NCI-H526 treated with DMSO at 0.1 percent for 48 hours (cell line): Measurements from ENCODE around the gene KIAA1958.
"Not testable (repeated sequence)": the region's sequence is repeated elsewhere in the genome, so short reads cannot be mapped to it uniquely, and the experiment has no call there.

Source experiments
- DNase-seq: peaks from one replicate; lab custom pipeline; 2025; lab: John Stamatoyannopoulos, UW

KIAA1958 gene

DNA sequence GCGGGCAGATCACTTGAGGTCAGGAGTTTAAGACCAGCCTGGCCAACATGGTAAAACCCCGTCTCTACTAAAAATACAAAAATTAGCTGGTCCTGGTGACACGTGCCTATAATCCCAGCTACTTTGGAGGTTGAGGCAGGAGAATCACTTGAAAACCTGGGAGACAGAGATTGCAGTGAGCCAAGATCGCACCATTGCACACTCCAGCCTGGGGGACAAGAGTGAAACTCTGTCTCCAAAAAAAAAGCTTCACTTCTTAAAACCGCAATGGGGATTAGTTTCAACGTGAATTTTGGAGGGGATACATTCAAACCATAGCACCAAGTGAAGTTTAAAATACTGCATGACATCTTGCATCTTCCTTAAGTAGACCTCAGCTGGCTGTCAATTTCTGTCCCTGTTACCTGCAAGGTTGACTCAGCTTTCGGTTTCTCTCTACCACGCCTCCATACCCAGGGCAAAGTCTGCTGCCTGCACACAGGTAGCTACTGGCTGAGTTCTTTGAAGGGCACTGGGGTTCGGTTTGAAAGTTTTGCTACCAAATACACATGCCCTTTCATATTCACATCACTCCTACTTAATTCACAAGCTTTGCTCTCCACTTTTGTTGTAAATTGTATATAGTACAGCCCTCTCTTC lies 69.3 kb downstream of the KIAA1958 start:
- no peak for DNase-seq

DNA sequence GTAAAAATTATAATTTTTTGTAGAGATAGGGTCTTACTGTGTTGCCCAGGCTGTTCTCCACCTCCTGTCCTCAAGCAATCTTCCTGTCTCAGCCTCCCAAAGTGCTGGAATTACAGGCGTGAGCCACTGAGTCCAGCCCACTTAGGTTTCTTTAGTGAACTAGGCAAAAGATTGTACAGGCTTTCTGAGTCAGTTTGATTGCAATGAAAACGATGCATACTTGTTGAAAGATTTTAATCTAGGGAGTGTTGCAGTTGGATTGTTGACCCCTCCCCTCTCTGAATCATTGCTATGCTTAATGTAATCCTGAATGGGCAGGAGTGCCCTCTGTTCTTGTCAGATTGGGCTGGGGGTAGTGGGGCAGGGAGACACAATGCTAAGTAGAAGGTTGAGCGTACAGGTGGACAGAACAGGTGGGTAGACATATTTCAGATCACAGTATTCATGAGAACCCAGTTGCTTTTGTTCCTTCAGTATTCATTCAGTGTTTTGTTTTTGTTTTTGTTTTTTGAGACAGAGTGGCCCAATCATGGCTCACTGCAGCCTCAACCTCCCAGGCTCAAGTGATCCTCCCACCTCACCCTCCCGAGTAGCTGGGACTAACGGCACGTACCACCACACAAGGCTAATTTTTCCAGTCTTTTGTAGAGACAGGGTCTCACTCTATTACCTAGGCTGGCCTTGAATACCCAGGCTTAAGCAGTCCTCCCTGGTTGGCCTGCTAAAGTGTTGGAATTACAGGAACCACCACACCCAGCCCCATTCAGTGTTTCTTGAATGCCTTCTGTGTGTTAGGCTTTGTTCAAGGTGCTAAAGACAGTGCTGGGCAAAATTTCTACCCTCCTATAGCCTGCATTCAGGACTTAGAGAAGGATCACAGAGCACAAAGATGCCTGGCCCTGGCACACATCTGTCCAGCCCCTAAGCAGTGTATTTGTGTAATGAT lies 70.1 kb downstream of the KIAA1958 start:
- DNase-seq: no peak

DNA sequence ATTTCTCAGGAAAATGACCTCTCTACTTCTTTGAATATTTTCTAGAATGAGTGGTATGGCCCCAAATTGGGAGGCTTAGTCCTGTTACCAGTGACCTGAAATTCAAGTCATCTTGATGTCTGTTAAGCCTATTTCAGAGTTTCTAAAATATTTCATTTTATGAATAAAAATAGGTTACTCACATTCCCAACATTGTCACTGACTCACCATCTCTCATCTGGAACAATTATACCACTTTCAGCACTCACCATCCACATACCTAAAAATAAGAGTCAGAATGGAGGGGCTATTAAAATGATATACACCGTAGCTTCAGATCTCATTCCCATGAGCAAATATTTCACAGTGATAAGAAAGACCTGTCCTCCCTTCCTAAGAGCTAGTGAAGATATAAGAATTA lies 71.8 kb downstream of the KIAA1958 start:
- DNase-seq: no peak

DNA sequence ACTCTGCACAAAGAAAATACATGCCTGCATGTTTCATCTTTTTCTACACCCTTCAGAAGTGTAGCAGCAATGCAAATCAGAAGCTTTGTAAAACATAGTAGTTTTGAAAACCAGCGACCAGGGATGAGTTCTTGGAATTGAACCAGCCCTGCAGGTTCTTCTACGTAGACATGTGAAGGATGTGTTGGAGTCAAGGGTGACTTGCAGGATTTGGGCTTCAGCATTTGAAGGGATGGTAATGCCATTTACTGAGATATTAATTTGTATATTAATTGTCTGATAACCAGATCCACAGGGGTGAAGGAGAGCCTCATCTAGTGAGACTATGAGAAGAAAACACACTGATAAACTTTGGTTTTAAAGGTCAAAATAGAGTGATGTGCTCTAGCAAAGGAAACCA lies 72.4 kb downstream of the KIAA1958 start:
- no peak for DNase-seq

DNA sequence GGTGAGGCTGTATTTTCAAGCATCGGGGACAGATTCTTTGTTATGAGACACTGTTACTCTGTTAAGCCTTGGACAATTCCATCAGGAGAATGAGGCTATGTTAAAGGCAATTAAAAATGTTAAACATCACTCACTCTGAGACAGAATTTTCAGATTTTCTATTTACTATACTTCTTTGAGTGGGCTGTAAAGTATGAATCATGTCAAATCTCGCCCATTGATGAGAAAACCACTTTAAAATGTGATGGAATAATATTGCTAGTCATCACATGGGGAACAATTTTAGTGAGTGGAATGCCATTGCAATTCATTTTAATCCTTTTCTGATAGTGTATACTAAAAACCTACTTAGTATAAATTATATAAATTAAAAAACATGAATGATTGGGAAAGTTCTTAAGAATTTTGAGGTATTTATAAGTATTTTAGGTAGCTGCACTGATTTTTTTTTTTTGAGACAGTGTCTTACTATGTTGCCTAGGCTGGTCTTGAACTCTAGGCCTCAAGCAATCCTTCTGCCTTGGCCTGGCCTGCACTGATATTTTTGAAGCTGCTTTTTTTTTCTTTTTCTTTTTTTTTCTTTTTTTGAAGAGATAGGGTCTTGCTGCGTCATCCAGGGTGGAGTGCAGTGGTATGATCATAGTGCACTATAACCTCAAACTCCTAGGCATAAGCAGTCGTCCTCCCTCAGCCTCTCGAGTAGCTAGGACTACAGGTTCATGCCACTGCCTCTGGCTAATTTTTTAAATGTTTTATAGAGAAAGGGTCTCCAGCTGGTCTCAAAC lies 73.2 kb downstream of the KIAA1958 start:
- no peak for DNase-seq

DNA sequence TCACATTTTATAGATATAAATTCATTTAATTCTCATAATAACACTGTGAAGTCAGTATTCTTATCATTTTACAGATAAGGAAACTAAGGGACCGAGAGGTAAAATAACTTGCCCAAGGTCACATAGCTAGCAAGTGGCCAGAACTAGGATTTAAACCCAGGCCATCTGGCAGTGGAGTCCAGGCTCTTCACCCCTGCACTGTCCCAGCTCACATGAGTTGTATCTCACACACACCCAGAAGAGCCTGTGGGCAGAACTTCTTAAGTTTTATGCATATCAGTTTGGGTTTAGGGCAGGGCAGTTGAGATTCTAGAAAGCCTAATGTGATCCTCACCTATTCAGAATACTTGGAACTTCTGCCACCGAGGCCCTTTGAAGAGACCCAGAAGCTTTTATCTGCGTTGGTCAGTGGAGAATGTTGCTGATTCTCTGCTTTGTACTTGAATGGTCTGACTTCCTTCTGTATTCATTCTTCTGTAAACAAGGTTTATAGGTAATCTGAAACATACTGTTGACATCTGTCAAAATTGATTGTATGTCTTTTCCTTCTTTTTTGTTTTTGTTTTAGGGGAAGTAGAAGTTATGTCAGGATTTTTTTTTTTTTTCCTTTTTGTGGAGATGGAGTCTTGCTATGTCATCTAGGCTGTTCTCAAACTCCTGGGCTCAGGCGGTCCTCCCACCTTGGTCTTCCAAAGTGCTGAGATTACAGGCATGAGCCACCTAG lies 75.8 kb downstream of the KIAA1958 start:
- DNase-seq: no peak

DNA sequence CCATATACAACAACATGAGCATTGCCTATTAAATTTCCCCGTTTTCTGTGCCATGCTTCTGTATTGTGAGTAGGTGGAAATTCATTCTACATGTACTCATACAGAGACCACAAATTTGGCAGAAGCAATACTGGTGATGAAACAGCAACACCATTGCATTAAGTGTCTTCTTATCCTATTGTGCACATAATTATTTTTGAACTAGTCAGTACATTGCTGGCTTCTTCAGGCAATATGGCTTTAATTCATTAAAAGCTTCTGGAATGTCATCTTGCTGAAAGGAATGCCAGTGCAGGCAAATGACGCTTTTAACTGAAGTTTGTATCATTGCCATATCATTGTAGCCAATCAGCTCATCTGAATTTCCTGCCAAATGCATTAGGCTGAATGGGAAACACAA lies 82.6 kb downstream of the KIAA1958 start:
- DNase-seq: no peak

DNA sequence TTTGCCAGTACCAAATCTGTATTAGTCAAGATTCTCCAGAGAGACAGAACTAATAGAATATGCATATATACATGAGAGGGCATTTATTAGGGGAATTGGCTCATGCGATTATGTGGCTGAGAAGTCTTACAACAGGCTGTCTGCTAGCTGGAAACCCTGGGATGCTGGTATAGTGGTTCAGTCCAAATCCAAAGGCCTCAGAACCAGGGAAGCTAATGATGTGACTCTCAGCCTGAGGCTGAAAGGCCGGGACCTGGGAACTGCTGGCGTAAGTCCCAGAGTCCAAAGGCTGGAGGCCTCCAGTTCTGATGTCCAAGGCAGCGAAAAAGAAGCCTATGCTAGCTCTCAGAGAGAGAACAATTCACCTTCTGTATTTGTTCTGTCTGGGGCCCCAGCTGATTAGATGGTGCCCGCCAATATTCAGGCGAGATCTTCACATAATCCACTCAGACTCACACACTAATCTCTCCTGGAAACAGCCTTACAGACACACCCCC lies 84.1 kb downstream of the KIAA1958 start:
- no peak for DNase-seq

DNA sequence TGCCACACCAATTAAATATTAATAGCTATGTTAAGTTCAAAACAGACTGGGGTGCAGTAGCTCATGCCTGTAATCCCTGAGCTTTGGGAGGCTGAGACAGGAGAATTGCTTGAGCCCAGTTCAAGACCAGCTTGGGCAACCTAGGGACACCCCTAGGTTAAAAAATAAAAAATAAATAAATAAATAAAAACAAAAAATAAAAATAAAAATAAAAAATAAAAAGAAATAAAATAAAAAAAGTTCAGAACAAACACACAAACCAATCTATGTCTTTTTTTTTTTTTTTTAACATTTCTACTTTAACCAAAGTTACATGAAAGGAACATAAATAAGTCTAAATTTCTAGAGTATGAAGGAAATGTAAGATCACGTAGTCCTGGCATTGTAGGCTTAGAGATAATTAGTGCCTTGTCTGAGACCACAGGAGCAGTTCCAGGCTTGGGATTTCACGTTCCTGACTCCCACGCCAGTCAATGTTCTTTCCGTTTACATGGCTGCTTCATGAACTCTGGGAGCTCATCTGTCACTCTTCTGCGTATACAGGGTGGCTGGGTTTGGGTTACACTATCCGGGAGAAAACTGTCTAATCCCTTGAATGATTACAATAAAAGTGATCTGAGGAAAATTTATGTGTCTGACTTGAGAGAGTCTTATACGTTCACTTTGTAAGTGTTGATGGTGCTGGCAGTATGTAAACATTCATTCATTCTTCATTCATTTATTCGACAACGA lies 85.2 kb downstream of the KIAA1958 start:
- DNase-seq: no peak

DNA sequence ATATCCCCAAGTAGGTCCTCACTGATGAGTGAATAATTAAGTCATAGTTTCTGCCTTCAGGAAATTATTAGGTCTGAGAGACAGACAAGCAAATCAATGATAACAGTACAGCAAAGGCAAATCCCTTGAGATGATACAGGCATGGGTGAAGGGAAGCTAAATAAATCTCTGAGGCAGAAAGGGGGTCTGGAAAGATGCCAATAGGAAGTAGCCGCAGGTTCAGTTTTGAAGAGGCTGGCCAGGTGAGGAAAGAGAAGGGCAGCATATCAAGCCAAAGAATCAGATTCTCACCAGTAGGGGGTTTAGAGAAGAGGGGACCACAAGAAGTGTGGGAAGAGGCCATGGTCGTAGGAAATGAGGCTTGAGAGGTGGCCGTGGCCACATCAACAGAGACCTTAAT lies 85.8 kb downstream of the KIAA1958 start:
- DNase-seq: no peak

DNA sequence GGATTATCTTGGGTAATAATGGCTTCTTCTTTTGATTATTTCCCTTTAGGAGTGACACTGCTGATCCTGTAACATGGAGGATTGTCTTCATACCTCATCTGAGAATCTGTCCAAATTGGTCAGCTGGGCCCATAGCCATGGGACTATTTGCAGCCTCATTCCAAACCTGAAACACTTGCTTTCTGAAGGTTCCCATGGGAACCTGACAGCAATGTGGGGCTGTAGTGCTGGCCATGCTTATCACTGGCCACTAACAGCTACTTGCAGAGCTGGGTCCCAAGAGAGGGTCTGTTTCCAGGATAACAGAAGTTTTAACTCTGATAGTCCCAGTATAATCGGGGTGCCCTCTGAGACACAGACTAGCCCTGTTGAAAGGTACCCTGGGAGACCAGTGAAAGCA lies 87.4 kb downstream of the KIAA1958 start:
- no peak for DNase-seq

DNA sequence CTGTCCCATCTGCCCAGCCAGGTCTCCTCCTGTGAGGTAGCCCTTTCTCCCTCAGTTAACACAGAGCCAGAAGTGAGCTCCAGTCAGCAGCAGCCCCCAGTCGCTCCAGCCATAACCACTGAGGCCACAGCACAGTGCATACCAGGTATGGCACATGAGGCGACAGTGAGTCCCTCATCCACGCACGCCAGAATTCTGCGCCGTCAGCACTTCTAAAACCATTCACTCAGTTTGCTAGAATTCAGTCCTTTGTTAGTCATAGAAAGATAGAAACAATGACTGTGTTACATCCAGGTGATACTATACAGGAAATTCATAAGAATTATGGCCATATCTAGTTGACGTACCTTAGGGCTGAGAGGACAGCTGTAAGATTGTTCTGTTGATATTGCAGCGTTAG lies 88.5 kb downstream of the KIAA1958 start:
- no peak for DNase-seq

DNA sequence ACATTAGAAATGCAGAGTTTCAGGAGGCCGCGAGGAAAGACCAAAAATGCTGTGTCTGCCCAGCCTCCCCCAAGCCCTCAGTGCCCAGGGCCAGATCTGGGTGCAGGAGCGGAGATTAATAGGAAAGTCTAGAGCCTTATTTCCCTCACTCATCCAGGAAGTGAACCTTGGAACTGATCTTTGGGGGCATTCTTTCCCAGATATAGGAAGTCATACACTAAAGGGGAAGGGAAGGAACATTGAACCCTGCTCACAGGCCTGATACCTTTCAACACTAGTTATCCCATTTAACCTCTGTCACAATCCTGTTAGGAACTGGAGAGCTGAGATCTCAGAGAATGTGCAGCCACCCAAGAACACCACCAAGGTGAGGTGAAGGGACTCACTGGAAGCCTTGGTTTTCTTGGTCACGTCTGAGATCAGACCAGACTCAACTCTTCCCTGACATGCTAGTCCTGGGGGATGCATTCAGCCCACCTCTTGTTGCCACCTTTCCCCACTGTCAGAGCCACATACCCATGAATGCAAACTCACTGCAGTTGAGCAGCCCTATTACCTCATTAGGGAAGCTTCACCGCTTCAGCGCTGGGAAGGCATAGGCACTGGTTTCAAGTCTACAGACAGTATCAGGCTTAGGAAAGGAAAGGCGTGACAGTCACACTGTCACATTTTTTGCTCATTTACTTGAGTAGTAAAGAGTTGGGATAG lies 95.0 kb downstream of the KIAA1958 start:
- no peak for DNase-seq

DNA sequence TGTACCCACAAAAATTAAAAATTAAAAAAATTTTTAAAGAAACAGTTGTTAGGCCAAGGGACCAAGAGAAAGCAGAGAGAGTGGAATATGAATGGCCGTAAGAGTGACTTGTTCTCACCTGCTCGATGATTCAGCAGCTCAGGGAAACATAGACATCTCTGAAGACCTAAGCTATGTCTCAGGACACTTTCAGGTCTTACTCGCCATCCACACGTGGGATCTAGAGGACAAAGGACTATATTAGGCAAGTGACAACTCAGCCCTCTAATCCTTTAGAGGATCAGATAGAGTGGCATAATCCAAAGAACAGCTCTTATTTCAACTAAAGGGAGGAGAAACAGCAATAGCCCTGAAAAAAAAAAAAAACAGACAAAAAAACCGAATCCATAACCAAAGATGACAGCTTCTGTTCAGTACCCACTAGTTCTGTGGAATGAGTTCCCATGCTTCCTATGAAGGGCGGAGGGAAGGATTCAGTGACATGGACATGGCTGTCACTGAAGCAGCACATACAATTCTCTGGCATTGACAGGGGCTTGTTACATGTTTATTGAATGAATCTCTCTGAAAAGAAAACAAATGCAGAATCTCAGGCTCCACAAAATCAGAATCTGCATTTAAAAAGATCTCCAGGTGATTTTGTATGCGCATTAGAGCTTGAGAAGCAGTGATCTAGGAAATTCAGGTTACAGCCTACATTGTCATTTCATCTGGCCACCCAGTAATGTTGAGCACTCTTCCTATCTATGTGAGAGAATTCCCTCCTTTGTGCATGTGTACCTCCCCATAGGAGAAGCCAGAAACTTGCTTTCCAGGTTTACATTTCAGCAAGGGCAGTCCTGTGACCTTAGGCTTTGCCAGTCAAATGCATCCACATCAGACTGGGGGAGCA lies 96.0 kb downstream of the KIAA1958 start:
- DNase-seq: no peak

DNA sequence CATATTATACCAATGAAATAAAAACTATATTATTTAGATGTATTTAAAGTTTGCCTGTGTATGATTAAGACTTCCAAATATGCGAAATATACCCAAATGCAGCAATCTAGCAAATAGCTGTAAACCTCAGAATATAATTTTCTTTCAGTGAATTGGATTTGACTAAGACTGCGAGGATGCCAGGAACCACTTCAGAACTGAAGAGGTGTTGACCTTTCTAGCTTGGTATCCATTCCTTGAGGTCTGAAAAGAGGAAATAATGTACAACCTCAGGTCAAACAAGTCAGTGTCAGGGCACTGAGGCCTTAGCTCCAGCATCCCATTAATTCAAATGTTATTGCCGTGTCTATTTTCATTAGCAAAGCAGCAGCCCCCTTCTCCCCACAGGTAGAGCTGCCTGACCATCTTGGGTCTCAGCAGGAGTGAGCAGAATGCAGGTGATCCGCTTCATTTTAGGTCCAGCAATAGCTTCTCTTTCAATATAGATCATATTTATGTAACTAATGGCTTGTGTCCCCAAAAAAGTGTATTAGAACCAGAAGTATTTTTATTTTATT lies 100.0 kb downstream of the KIAA1958 start:
- DNase-seq: no peak

DNA sequence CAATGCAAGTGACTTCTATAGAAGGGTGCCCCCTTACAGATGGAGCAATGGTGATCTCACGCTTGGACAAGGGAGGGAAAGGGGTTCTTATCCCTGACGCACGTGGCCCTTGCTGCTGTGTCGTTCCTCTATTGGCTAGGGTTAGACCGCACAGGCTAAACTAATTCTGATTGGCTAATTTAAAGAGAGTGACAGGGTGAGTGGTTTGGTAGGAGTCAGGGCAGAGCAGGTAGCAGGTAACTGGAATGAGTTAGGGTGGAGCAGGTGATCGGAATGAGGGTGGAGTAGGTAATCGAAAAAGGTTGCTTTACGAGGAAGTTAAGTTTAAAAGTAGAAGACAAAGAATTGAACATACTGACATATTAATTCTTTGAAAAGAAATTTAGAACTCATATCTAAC lies 105.2 kb downstream of the KIAA1958 start:
- not testable (repeated sequence) for DNase-seq

DNA sequence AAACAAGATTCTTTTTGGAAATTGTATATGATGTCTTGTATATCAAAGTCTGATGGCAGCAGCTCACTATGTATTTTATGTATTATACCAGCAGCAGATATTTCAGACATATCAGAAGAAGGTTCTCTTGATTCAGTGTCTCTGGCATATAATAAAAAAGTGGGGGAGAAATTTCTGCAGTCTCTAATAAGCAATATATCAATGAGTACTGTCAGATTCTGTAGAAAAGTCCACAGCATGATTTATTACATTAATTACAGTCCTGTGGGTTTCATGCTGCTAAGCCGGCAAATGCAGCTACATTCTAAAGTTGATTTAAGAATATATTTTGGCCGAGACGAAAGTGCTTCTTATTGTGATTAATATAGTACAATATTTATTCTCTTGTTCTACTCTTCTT lies 113.1 kb downstream of the KIAA1958 start:
- no peak for DNase-seq

DNA sequence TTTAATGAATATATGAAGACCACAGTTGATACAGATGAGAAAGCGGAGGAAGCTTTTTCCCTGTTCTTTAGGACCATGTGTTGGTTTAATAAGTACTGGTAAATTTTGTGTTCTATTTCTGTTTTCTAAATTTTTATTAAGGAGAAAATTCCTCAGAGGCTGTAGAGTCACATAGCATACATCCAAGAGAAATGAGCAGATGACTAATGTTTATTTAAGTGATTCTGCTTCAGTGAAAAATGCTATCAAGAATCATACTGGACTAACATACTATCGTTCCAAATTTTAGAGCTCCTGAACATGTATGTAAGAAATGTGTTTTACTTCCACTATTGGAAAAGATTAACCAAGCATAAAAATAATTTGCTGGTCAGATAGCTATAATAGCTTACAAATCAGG lies 115.0 kb downstream of the KIAA1958 start:
- DNase-seq: no peak

DNA sequence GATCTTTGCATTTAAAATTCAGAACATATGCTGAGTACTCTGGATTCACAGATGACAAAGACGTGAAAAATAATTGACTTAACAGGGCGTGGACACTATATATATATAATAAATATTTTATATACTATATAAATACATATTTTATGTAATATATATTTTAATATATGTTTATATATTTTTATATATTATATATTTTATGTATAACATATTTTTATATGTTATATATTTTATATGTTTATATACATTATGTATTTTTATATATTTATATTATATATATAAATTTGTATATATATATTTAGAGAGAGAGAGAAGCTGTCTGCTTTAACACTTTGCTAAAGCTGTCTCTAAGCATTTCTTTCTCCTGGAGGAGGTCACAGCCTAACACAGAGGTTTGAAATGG lies 118.2 kb downstream of the KIAA1958 start:
- DNase-seq: no peak
